Subcutaneous adipose tissue (tissue), 4 donors: ENCODE measurements around the gene FGD3. TPM values are rescaled to one million over a fixed set of nuclear protein-coding genes. Genes with fewer than 3 reads are reported as not detected.

Experiments
- CTCF ChIP-seq: fragments of 450-650 bp; IDR thresholded peaks from one replicate; pipeline ENCODE4 v1.5.1; 2016; ENCODE audit warnings: low read depth, mild to moderate bottlenecking, control low read depth, antibody characterized with exemption, moderate library complexity
- total RNA-seq, 4 donors: library from RNA; depleted of rRNA; stranded (reverse); fragments of >200 nt; gene quantifications; one replicate each; pipeline ENCODE4 v1.1.0, GENCODE V29; 2016

FGD3 gene
- total RNA-seq, 4 donors from 2014 or later: 4.1 to 15.6 (median 11.7) TPM

DNA sequence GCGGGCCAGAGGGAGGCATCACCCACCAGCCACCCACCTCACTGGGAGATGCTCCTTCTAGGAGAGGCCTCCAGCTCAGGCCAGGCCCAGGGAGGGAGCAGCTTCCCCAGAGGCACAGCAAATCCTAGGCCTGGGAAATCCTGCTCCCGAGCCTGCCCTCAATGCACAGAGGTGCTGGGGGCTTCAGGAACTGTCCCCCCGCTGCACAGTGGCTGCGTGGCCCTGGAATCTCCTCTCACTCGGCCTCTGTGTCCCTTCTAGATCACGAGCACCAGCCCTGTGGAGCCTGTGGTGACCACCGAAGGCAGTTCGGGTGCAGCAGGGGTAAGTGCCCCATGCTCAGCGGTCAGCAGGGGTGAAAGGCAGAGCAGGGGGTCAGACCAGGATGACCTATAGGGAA, 74.7 kb downstream of the FGD3 start:
- TF ChIP-seq CTCF: no peak

DNA sequence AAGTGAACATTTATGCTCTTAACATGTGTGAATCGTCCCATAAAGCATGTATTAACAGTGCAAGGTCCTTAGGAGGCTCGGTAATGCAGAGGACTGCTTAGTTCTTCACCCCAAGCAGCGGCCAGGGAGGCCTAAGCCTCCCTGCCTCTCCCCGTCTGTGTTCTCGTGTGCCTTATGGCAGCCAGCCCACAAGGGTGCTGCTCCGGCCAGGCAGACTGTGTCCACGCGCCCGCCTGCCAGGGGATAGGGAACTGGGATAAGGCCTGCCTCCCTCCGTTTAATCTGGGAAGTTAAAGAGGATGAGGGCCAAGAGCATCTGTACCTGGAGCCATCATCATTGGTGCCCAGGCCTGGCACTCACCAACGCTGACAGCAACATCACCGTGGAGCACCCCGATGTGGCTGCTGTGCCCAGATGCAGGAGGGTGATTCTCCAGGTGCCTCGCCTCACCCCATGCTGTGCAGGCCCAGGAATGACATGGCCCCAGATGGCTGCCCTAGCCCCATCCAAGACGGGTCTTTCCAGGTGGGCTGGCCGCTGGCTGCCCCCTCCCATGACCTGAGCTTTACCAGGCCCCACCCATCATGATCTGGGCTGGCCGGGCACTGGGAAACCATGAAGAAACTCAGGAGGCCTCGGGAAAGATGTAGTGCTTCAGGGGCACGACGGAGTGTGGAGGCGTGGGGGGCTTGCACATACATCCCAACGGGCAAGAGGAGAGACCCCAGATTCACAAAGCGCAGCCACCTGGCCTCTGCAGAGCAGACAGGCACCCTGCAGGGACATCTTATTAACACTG, 75.6 kb downstream of the FGD3 start:
- no peak for TF ChIP-seq CTCF

GRCh38 chr9:93023521-93023815, 76.1 kb downstream of the FGD3 start:
- TF ChIP-seq CTCF: no peak

DNA sequence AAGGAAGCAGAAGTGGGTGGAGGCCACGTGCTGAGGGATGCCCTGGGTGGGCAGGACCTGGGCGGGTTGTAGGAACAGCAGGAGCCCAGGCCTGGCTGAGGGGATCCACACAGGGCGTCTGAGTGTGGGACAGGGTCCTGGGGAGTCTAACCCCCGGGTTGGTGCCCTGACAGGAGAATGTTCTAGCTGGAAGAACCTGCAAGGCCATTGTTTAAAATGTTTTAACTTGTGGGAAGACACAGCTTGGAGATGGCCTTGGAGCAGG, 77.3 kb downstream of the FGD3 start:
- no peak for TF ChIP-seq CTCF

DNA sequence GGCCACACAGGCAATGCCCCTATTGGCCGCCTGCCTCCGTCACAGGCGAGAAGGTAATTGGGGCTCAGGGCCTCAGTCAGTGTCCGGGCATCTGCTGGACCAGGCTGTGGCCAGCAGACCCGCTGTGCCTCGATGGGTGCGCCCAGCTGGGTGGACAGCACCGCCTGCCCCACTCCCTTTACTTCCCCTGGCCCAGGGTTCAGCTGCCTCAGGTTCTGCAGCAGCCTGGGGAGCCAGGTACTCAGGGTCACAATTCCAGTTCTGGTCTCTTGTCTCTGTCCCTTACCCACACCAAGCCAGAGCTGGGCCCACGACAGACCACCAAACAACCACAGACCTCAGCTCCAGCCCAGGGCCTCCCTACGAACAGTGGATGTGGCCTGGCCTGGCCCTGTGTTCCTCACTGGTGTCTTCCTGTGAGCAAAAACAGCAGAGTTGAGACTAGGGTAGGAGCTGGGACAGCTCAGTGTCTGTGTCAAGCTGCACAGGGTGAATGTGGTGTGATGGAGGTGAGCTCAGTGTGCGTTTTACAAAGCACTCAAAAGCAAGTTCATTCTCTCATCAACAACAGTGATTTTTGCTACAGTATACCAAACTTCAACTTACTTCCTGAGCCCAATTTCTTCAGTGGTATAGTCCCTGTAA, 77.8 kb downstream of the FGD3 start:
- no peak for TF ChIP-seq CTCF

DNA sequence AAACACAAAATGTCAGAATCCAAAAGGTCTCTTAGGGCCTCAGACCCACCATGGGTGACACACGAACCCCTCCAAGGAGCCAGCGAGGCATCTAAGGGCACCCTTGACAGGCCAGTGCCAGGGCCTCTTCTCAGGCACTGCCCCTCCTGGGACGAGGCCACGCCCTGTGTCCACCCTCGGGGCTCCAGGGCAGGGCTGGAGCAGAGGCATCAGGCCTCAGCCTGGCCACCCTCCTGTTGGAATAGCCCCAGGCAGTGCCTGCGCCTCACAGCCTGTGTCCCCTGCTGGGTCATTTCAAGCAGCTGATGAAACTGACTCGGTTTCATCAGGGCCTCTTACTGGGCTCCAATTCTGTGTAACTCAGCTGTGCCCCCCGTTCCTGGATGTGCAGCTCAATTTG, 78.4 kb downstream of the FGD3 start:
- no peak for TF ChIP-seq CTCF

DNA sequence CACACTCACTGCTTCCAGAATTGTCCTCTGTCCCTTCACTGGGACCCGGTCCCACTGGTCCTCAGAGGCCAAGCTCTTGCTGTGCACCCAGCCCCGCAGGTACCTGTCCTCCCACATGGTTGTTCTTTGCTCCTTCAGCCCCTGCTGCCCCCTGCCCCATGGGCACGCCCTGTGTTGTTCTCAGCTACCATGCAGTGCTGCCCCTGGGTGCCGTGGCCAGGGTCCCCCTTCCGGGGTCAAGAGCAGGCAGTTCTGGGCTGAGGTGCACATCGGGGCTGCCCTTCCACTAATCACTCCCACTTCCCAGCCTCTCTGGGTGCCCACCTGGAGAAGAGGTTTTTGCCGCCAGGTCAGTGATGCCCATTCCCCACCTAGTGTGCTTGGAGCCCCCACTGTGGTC, 79.3 kb downstream of the FGD3 start:
- no peak for TF ChIP-seq CTCF
